HT-29 (cell line): ENCODE measurements around the gene TTL. TPM values are rescaled to one million over a fixed set of nuclear protein-coding genes. Genes with fewer than 3 reads are reported as not detected.

Source experiments
- DNase-seq: peaks from one replicate; pipeline ENCODE4 v3.0.0-alpha.2; 2015; ENCODE audit warnings: low spot score
- small RNA-seq: library from RNA; depleted of rRNA; stranded (forward); fragments of <200 nt; gene quantifications from one replicate; pipeline ENCODE3, GENCODE V24; 2014
- total RNA-seq: library from RNA; depleted of rRNA; stranded (reverse); fragments of >200 nt; shearing (Covaris generic); gene quantifications from 2 replicates; pipeline ENCODE4 v1.2.3, GENCODE V29; 2014; rRNA removed

The TTL gene
- total RNA-seq, 1 experiment from 2014 or later, result 9.4 TPM

- DNase-seq, result peak; percentile 77
Observed at GRCh38 chr2:112582314-112582746, 100.4 kb downstream of the TTL start.

GRCh38 chr2:112583497-112584133 is 101.7 kb downstream of the TTL start:
- DNase-seq, result peak; percentile 22

- DNase-seq, result peak; percentile 92
Observed at GRCh38 chr2:112584134-112584890, 102.4 kb downstream of the TTL start, which contains the start of gene CHCHD5. Gene CHCHD5 (plus strand): TSS chr2:112584609. CDS start chr2:112584648, 39 bp downstream.

GRCh38 chr2:112584891-112585250 is 102.9 kb downstream of the TTL start:
- no peak for DNase-seq

- no peak for DNase-seq
Observed at GRCh38 chr2:112585400-112585799, 103.4 kb downstream of the TTL start.

GRCh38 chr2:112585873-112586464 is 104.0 kb downstream of the TTL start:
- DNase-seq, result no peak

GRCh38 chr2:112588611-112589045 is 106.7 kb downstream of the TTL start:
- no peak for DNase-seq

Small RNAs within 50 kb of the gene (small RNA-seq; reads per million reads assigned to genes)
- gene RF00019, result not detected

Other genes starting within 250 kb of the TTL start
- gene ZC3H8, start 227.1 kb upstream of the TTL start, total RNA-seq, result 4.0 and 5.9 TPM in 2 replicates
- gene ZC3H6, start 206.6 kb upstream of the TTL start, total RNA-seq, result 0.50 and 1.2 TPM in 2 replicates
- 2.5 and 3.3 TPM in 2 replicates for gene RGPD8, start 48.5 kb upstream of the TTL start, total RNA-seq
- 33.0 and 33.5 TPM in 2 replicates for gene POLR1B, start 60.3 kb downstream of the TTL start, total RNA-seq
- gene CHCHD5, start 102.5 kb downstream of the TTL start, total RNA-seq, result 24.7 and 36.1 TPM in 2 replicates
- 30.3 and 32.7 TPM in 2 replicates for gene SLC20A1, start 163.8 kb downstream of the TTL start, total RNA-seq
- gene NT5DC4, start 238.9 kb downstream of the TTL start, total RNA-seq, result 1.4 and 1.6 TPM in 2 replicates